Measurements from ENCODE around the gene SIGLEC7.

The SIGLEC7 gene

GRCh38 chr19:51145916-51146493 lies 3.9 kb downstream of the SIGLEC7 start:
- no peak for TF ChIP-seq ZNF8 (CRISPR knock-in tag; IDR thresholded peaks at IDR 0.05)
- no peak for TF ChIP-seq CSRNP3 (CRISPR knock-in tag; IDR thresholded peaks at IDR 0.05)
- no peak for TF ChIP-seq ZNF565 (CRISPR knock-in tag; conservative IDR thresholded peaks at IDR 0.05; ENCODE audit: low read depth)
- TF ChIP-seq SNAI2 (CRISPR knock-in tag; IDR thresholded peaks at IDR 0.05): no peak
- TF ChIP-seq BACH2 (CRISPR knock-in tag; IDR thresholded peaks at IDR 0.05; ENCODE audit: borderline replicate concordance): no peak
- no peak for TF ChIP-seq ZFP3 (CRISPR knock-in tag; IDR thresholded peaks at IDR 0.05)
- TF ChIP-seq CREB5 (CRISPR knock-in tag; IDR thresholded peaks at IDR 0.05; ENCODE audit: low read depth): no peak
- no peak for TF ChIP-seq TSHZ2 (CRISPR knock-in tag; IDR thresholded peaks at IDR 0.05)
- TF ChIP-seq ISL1 (CRISPR knock-in tag; IDR thresholded peaks at IDR 0.05): no peak
- no peak for TF ChIP-seq CSDC2 (CRISPR knock-in tag; IDR thresholded peaks at IDR 0.05)
- TF ChIP-seq TCF4 (CRISPR knock-in tag; IDR thresholded peaks at IDR 0.05; ENCODE audit: borderline replicate concordance): no peak
- no peak for TF ChIP-seq OSR1 (CRISPR knock-in tag; IDR thresholded peaks at IDR 0.05)
- TF ChIP-seq ZC3H10 (CRISPR knock-in tag; IDR thresholded peaks at IDR 0.05): no peak
- TF ChIP-seq ARNTL (CRISPR knock-in tag; IDR thresholded peaks at IDR 0.05; ENCODE audit: borderline replicate concordance, low read depth): no peak
- no peak for TF ChIP-seq ESRRG (CRISPR knock-in tag; IDR thresholded peaks at IDR 0.05)
- TF ChIP-seq, protein P1, sequence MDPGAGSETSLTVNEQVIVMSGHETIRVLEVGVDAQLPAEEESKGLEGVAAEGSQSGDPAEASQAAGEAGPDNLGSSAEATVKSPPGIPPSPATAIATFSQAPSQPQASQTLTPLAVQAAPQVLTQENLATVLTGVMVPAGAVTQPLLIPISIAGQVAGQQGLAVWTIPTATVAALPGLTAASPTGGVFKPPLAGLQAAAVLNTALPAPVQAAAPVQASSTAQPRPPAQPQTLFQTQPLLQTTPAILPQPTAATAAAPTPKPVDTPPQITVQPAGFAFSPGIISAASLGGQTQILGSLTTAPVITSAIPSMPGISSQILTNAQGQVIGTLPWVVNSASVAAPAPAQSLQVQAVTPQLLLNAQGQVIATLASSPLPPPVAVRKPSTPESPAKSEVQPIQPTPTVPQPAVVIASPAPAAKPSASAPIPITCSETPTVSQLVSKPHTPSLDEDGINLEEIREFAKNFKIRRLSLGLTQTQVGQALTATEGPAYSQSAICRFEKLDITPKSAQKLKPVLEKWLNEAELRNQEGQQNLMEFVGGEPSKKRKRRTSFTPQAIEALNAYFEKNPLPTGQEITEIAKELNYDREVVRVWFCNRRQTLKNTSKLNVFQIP (CRISPR knock-in tag; IDR thresholded peaks at IDR 0.05; ENCODE audit: borderline replicate concordance, low read depth): no peak
- TF ChIP-seq ZFP30 (CRISPR knock-in tag; IDR thresholded peaks at IDR 0.05): no peak
- TF ChIP-seq RARB (CRISPR knock-in tag; IDR thresholded peaks at IDR 0.05): no peak
- no peak for TF ChIP-seq PPARA (CRISPR knock-in tag; IDR thresholded peaks at IDR 0.05; ENCODE audit: borderline replicate concordance)
- TF ChIP-seq ZNF70 (CRISPR knock-in tag; IDR thresholded peaks at IDR 0.05): no peak
- ATAC-seq: no peak

DNA sequence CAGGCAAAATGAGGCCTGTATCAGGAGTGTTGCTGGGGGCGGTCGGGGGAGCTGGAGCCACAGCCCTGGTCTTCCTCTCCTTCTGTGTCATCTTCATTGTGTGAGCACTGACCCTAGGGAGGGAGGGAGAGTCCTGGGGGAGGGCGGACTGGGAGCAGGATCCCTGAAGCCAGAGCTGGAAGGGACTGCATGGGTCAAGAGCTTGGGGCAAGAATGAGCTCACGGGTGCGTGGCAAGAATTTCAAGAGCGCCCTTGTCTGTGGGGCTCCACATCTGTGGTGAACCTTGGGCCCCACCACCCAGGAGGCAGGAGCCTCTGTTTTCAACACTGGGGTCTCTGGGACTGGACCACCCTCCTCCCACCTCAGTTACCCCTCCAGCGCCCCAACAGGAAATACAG lies 4.7 kb downstream of the SIGLEC7 start:
- TF ChIP-seq, protein P2, sequence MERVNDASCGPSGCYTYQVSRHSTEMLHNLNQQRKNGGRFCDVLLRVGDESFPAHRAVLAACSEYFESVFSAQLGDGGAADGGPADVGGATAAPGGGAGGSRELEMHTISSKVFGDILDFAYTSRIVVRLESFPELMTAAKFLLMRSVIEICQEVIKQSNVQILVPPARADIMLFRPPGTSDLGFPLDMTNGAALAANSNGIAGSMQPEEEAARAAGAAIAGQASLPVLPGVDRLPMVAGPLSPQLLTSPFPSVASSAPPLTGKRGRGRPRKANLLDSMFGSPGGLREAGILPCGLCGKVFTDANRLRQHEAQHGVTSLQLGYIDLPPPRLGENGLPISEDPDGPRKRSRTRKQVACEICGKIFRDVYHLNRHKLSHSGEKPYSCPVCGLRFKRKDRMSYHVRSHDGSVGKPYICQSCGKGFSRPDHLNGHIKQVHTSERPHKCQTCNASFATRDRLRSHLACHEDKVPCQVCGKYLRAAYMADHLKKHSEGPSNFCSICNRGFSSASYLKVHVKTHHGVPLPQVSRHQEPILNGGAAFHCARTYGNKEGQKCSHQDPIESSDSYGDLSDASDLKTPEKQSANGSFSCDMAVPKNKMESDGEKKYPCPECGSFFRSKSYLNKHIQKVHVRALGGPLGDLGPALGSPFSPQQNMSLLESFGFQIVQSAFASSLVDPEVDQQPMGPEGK (CRISPR knock-in tag; IDR thresholded peaks at IDR 0.05; ENCODE audit: borderline replicate concordance): no peak
- TF ChIP-seq TOX (CRISPR knock-in tag; IDR thresholded peaks at IDR 0.05; ENCODE audit: borderline replicate concordance) (no peak), PPARA (CRISPR knock-in tag; IDR thresholded peaks at IDR 0.05; ENCODE audit: borderline replicate concordance) (no peak), TCF4 (CRISPR knock-in tag; IDR thresholded peaks at IDR 0.05; ENCODE audit: borderline replicate concordance) (no peak), ZFP30 (CRISPR knock-in tag; IDR thresholded peaks at IDR 0.05) (no peak)
- ATAC-seq: no peak

DNA sequence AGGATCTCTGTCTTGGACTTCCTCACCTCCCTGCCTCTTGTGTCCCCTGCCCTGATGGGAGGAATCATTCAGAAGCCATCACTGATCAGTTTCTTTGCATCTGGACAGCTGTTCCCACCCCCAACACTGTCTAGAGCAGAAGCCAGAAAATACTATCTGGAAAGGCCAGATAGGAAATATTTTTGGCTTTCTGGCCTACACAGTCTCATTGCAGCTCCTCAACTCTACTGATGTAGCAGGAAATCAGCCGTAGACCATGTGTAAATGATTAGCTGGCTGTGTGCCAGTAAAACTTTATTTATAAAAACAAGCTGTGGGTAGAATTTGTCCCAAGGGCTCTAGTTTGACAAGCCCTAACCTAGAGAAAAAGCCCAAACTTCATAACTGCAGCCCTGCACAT lies 5.6 kb downstream of the SIGLEC7 start:
- no peak for ATAC-seq
- no peak for TF ChIP-seq CREB5 (CRISPR knock-in tag; IDR thresholded peaks at IDR 0.05; ENCODE audit: low read depth)
- TF ChIP-seq CSRNP3 (CRISPR knock-in tag; IDR thresholded peaks at IDR 0.05): no peak
- TF ChIP-seq ZFP30 (CRISPR knock-in tag; IDR thresholded peaks at IDR 0.05): no peak
- no peak for TF ChIP-seq TCF4 (CRISPR knock-in tag; IDR thresholded peaks at IDR 0.05; ENCODE audit: borderline replicate concordance)
- TF ChIP-seq TSHZ2 (CRISPR knock-in tag; IDR thresholded peaks at IDR 0.05): no peak
- TF ChIP-seq TOX (CRISPR knock-in tag; IDR thresholded peaks at IDR 0.05; ENCODE audit: borderline replicate concordance): no peak
- no peak for TF ChIP-seq CSDC2 (CRISPR knock-in tag; IDR thresholded peaks at IDR 0.05)
- no peak for TF ChIP-seq ZNF70 (CRISPR knock-in tag; IDR thresholded peaks at IDR 0.05)
- TF ChIP-seq ISL1 (CRISPR knock-in tag; IDR thresholded peaks at IDR 0.05): no peak
- TF ChIP-seq BACH2 (CRISPR knock-in tag; IDR thresholded peaks at IDR 0.05; ENCODE audit: borderline replicate concordance): no peak

All from SK-N-SH treated with all-trans-retinoic acid at 6 μM for 48 hours (cell line).